NCI-H1930 (cell line): ENCODE measurements around the gene RRAD.
A peak's percentile ranks its signal among the peaks of the same experiment; 100 is the strongest.
"Not testable (repeated sequence)": the region's sequence is repeated elsewhere in the genome, so short reads cannot be mapped to it uniquely, and the experiment has no call there.

Experiments
- DNase-seq, 2 experiments: peaks; one replicate each; lab custom pipeline; 2025; lab: John Stamatoyannopoulos, UW

Gene RRAD

GRCh38 chr16:66900721-66901441 is 24.5 kb downstream of the RRAD start:
- DNase-seq = no peak

- no peak for DNase-seq
These were observed 25.2 kb downstream of the RRAD start for GRCh38 chr16:66899945-66900710.

GRCh38 chr16:66899310-66899944 is 25.9 kb downstream of the RRAD start:
- no peak for DNase-seq

GRCh38 chr16:66898933-66899309 is 26.4 kb downstream of the RRAD start:
- no peak for DNase-seq

- DNase-seq = no peak
These were observed 27.1 kb downstream of the RRAD start for GRCh38 chr16:66898207-66898606.

- DNase-seq = not testable (repeated sequence)
These were observed 28.7 kb downstream of the RRAD start for GRCh38 chr16:66896682-66897081.

- no peak for DNase-seq
These were observed 29.3 kb downstream of the RRAD start for GRCh38 chr16:66895999-66896398.

GRCh38 chr16:66895689-66895979 is 29.7 kb downstream of the RRAD start:
- no peak for DNase-seq

- DNase-seq = peak; percentile 14 to 37
These were observed 30.2 kb downstream of the RRAD start for GRCh38 chr16:66894948-66895688.

- DNase-seq = no peak
These were observed 31.3 kb downstream of the RRAD start for GRCh38 chr16:66894055-66894454.

- DNase-seq = no peak
These were observed 33.5 kb downstream of the RRAD start for GRCh38 chr16:66891797-66892196.

GRCh38 chr16:66891360-66891759 is 34.0 kb downstream of the RRAD start:
- no peak for DNase-seq

GRCh38 chr16:66890799-66891198 is 34.5 kb downstream of the RRAD start:
- no peak for DNase-seq

GRCh38 chr16:66889622-66890021 is 35.7 kb downstream of the RRAD start:
- no peak for DNase-seq

- no peak for DNase-seq
These were observed 36.4 kb downstream of the RRAD start for GRCh38 chr16:66888647-66889615.

- DNase-seq = no peak
These were observed 38.4 kb downstream of the RRAD start for GRCh38 chr16:66886914-66887313.

GRCh38 chr16:66886321-66886720 is 39.0 kb downstream of the RRAD start:
- no peak for DNase-seq

GRCh38 chr16:66885491-66885890 is 39.8 kb downstream of the RRAD start:
- no peak for DNase-seq

GRCh38 chr16:66882702-66883101 is 42.6 kb downstream of the RRAD start:
- DNase-seq = no peak

- no peak for DNase-seq
These were observed 43.3 kb downstream of the RRAD start for GRCh38 chr16:66881964-66882508.

- no peak for DNase-seq
These were observed 43.8 kb downstream of the RRAD start for GRCh38 chr16:66881560-66881959.
